NCI-H2196 treated with DMSO at 0.1 percent for 48 hours (cell line): ENCODE results near the gene ITPR2.
A peak's percentile ranks its signal among the peaks of the same experiment; 100 is the strongest.
"Not testable (repeated sequence)": the region's sequence is repeated elsewhere in the genome, so short reads cannot be mapped to it uniquely, and the experiment has no call there.

Experiments used
- DNase-seq: peaks from one replicate; lab custom pipeline; 2025; ENCODE audit not compliant: unreplicated experiment; lab: John Stamatoyannopoulos, UW

Gene ITPR2

GRCh38 chr12:26851031-26851809 lies 18.2 kb upstream of the ITPR2 start:
- no peak for DNase-seq

- DNase-seq = no peak
Measured at GRCh38 chr12:26848156-26848825, 15.3 kb upstream of the ITPR2 start.

GRCh38 chr12:26847431-26847830 lies 14.4 kb upstream of the ITPR2 start:
- no peak for DNase-seq

GRCh38 chr12:26846416-26846815 lies 13.4 kb upstream of the ITPR2 start:
- no peak for DNase-seq

GRCh38 chr12:26845984-26846383 lies 13.0 kb upstream of the ITPR2 start:
- DNase-seq = peak; percentile 38

- no peak for DNase-seq
Measured at GRCh38 chr12:26845057-26845666, 12.2 kb upstream of the ITPR2 start.

- no peak for DNase-seq
Measured at GRCh38 chr12:26843311-26843710, 10.3 kb upstream of the ITPR2 start.

- no peak for DNase-seq
Measured at GRCh38 chr12:26841085-26841484, 8.1 kb upstream of the ITPR2 start.

GRCh38 chr12:26839512-26839911 lies 6.5 kb upstream of the ITPR2 start:
- DNase-seq = no peak

- DNase-seq = no peak
Measured at GRCh38 chr12:26838888-26839416, 6.0 kb upstream of the ITPR2 start.

GRCh38 chr12:26836201-26836600 lies 3.2 kb upstream of the ITPR2 start:
- no peak for DNase-seq

- not testable (repeated sequence) for DNase-seq
Measured at GRCh38 chr12:26834503-26835060, 1.6 kb upstream of the ITPR2 start.

GRCh38 chr12:26833743-26834490 lies 923 bp upstream of the ITPR2 start:
- DNase-seq = peak; percentile 72

- peak; percentile 85 for DNase-seq
Measured at GRCh38 chr12:26831951-26832821, 808 bp downstream of the ITPR2 start.

- no peak for DNase-seq
Measured at GRCh38 chr12:26830783-26831551, 2.0 kb downstream of the ITPR2 start.

- DNase-seq = no peak
Measured at GRCh38 chr12:26830363-26830762, 2.6 kb downstream of the ITPR2 start.

GRCh38 chr12:26828280-26829073 lies 4.5 kb downstream of the ITPR2 start:
- no peak for DNase-seq

- no peak for DNase-seq
Measured at GRCh38 chr12:26826437-26826836, 6.6 kb downstream of the ITPR2 start.
